CD8-positive, alpha-beta memory T cell (primary cell): ENCODE results near the gene CPNE7. TPM values are rescaled to one million over a fixed set of nuclear protein-coding genes. Genes with fewer than 3 reads are reported as not detected.
"Not testable (repeated sequence)": the region's sequence is repeated elsewhere in the genome, so short reads cannot be mapped to it uniquely, and the experiment has no call there.

Source experiments
- CTCF ChIA-PET: fragments of 350-600 bp; sonication (Branson Sonifier 250); formaldehyde crosslinking; loops from one replicate; lab custom pipeline; 2021; ENCODE audit warnings: antibody characterized with exemption; lab: Charles Lee
- POLR2A ChIA-PET: fragments of 350-600 bp; sonication (Branson Sonifier 250); formaldehyde crosslinking; loops from one replicate; lab custom pipeline; 2021; ENCODE audit warnings: antibody characterized with exemption; lab: Charles Lee
- DNase-seq, 5 donors: peaks; one replicate each; pipeline versions ENCODE4 v3.0.0 to v3.0.0-alpha.2; 2020 to 2022; ENCODE audit warnings: mixed read lengths in 1 of 5
- H3K27ac ChIP-seq: one replicate; pipeline ENCODE4 v1.7.0; 2013; ENCODE audit warnings: low read depth, mild to moderate bottlenecking, low read length, moderate library complexity
- H3K27me3 ChIP-seq: 2 replicates; pipeline ENCODE4 v1.7.0; 2013; ENCODE audit warnings: low read length, mild to moderate bottlenecking; ENCODE audit not compliant: insufficient read depth, poor library complexity, severe bottlenecking
- H3K36me3 ChIP-seq: 2 replicates; pipeline ENCODE4 v1.7.0; 2013; ENCODE audit warnings: mild to moderate bottlenecking, low read length, moderate library complexity; ENCODE audit not compliant: insufficient read depth
- H3K4me1 ChIP-seq: 2 replicates; pipeline ENCODE4 v1.7.0; 2013; ENCODE audit warnings: mild to moderate bottlenecking, low read length, moderate library complexity; ENCODE audit not compliant: insufficient read depth
- H3K4me3 ChIP-seq: 2 replicates; pipeline ENCODE4 v1.7.0; 2013; ENCODE audit warnings: mild to moderate bottlenecking, low read length
- H3K9me3 ChIP-seq: 2 replicates; pipeline ENCODE4 v1.7.0; 2013; ENCODE audit warnings: mild to moderate bottlenecking, low read length
- H3K27ac Mint-ChIP-seq, 8 donors: one replicate each; pipeline ENCODE4 v1.8.0; 2020 to 2021; ENCODE audit warnings: mixed read lengths in 8 of 8, mild to moderate bottlenecking in 6 of 8, inconsistent platforms in 3 of 8, moderate library complexity in 3 of 8
- H3K27me3 Mint-ChIP-seq, 2 donors: one replicate each; pipeline ENCODE4 v1.8.0; 2020 to 2021; ENCODE audit warnings: mixed read lengths in 2 of 2, mild to moderate bottlenecking in 1 of 2, moderate library complexity in 1 of 2
- H3K36me3 Mint-ChIP-seq, 3 donors: one replicate each; pipeline ENCODE4 v1.8.0; 2020 to 2021; ENCODE audit warnings: mixed read lengths in 3 of 3, inconsistent platforms in 1 of 3, mild to moderate bottlenecking in 1 of 3
- H3K4me1 Mint-ChIP-seq, 3 donors: one replicate each; pipeline ENCODE4 v1.8.0; 2020 to 2021; ENCODE audit warnings: mixed read lengths in 3 of 3, inconsistent platforms in 1 of 3, mild to moderate bottlenecking in 1 of 3
- H3K4me3 Mint-ChIP-seq, 7 donors: one replicate each; pipeline ENCODE4 v1.8.0; 2020 to 2021; ENCODE audit warnings: mixed read lengths in 7 of 7, mild to moderate bottlenecking in 6 of 7, moderate library complexity in 4 of 7, inconsistent platforms in 2 of 7
- H3K9me3 Mint-ChIP-seq, 5 donors: one replicate each; pipeline ENCODE4 v1.8.0; 2020 to 2022; ENCODE audit warnings: mixed read lengths in 5 of 5, mild to moderate bottlenecking in 3 of 5, moderate library complexity in 2 of 5, inconsistent platforms in 1 of 5
- polyA plus RNA-seq: library from polyadenylated mRNA; unstranded; fragments of 300-500 nt; fragmentation: Illumina TruSeq; gene quantifications from one replicate; pipeline ENCODE4 v1.2.3, GENCODE V29; 2021
- total RNA-seq, 2 experiments: library from RNA; stranded (reverse); gene quantifications; one replicate each; pipeline ENCODE4 v1.2.3, GENCODE V29; 2021

Gene CPNE7
- total and polyA plus RNA-seq, 3 experiments from 2014 or later = 3.2 to 12.9 (median 6.1) TPM

DNA sequence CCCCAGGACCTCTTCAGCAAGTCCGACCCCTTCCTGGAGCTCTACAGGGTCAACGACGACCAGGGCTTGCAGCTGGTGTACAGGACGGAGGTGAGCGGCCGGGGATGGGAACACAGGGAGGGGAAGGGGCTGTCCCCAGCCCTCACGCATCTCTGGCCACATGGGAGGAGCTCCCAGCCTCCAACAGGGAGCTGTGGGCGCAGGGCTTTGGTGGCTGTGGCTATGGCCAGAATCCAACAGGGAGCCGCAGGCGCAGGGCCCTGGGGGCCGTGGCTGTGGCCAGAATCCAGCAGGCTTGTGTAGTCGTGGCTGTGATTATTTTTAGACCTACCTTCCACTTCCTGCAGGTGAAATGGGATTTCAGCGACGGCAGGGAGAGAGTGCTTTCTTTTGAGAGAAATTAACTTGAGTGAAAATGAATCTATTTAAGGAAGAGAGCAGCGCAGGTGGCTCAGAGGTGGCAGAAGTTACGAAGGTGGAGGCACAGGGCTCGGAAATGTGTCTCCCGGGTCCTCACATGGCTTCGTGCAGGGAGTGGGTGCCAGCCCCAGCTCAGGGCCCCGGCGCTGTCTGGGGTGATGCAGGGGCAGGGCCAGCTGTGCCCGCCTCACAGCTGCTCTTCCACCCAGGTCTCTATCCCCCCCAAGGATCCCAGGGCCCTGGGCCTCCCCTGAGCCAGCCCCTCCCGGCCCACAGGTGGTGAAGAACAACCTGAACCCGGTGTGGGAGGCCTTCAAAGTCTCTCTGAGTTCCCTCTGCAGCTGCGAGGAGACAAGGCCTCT is 9.4 kb downstream of the CPNE7 start:
- Mint-ChIP-seq H3K36me3 (no peaks in the 10 kb centered on the region), H3K27ac (no peak overlapping the region), H3K4me1 (peaks cover 0 to 1% (median 0%) of the 10 kb centered on the region in 3 donors), H3K27me3 (no peaks in the 10 kb centered on the region), H3K9me3 (no peaks in the 10 kb centered on the region), H3K4me3 (no peak overlapping the region)
- Histone ChIP-seq H3K36me3 (no peaks in the 10 kb centered on the region), H3K27ac (no peak overlapping the region), H3K9me3 (no peaks in the 10 kb centered on the region), H3K4me1 (no peaks in the 10 kb centered on the region), H3K27me3 (no peaks in the 10 kb centered on the region), H3K4me3 (no peak overlapping the region)
- DNase-seq = no peak
- POLR2A ChIA-PET = no interaction called here
- CTCF ChIA-PET = no interaction called here

DNA sequence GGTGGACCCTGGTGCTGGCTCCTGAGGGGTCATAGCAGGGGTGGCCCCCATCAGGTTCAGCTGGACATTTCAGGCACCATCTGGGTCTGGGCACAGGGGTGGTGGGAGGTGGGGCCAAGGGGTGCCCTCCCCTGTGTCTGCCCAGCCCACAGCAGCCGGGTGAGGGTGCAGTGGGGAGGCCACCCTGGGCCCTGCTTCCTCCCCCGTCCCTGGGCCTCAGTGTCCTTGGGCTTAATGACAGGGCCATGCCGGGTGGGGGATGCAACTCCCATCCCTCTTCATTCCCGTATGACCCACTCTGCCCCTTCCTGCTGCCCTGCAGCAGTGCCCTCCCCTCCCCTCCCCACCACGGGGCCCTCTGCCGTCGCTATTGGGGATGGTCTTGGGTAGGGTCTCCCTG is 10.7 kb downstream of the CPNE7 start:
- no peaks in the 10 kb centered on the region for H3K36me3 Mint-ChIP-seq
- CTCF ChIA-PET = no interaction called here
- no peak overlapping the region for H3K27ac Mint-ChIP-seq

DNA sequence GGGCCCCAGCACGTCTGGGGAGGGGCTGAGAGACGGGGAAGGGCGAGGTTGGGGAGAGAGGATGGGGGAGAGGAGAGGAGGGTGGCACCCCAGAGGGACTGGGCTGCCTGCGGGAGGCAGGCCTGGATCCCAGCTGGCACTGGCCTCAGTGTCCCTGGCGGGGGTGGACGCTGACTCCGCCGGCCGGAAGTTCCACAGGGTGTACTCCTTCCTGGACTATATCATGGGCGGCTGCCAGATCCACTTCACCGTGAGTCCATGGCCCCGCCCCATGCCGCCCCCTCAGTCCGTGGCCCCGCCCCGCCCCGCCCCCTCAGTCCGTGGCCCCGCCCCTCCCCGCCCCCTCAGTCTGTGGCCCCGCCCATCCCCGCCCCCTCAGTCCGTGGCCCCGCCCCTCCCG is 11.3 kb downstream of the CPNE7 start:
- H3K9me3 ChIP-seq = no peaks in the 10 kb centered on the region
- H3K36me3 ChIP-seq = no peaks in the 10 kb centered on the region
- no peak overlapping the region for H3K27ac ChIP-seq
- H3K27ac Mint-ChIP-seq = no peak overlapping the region
- POLR2A ChIA-PET = no interaction called here
- no peaks in the 10 kb centered on the region for H3K36me3 Mint-ChIP-seq
- no peaks in the 10 kb centered on the region for H3K27me3 Mint-ChIP-seq
- DNase-seq = peak in 1 of 5 donors; percentile 43
- no peak overlapping the region for H3K4me3 ChIP-seq
- peaks cover 0 to 1% (median 0%) of the 10 kb centered on the region in 3 donors for H3K4me1 Mint-ChIP-seq
- CTCF ChIA-PET = no interaction called here
- H3K9me3 Mint-ChIP-seq = no peaks in the 10 kb centered on the region
- no peak overlapping the region for H3K4me3 Mint-ChIP-seq
- H3K4me1 ChIP-seq = no peaks in the 10 kb centered on the region
- H3K27me3 ChIP-seq = no peaks in the 10 kb centered on the region

More for the DNA sequence above, 10.7 kb downstream of the CPNE7 start:
- H3K4me1 Mint-ChIP-seq = peaks cover 0 to 1% (median 0%) of the 10 kb centered on the region in 3 donors
- no peaks in the 10 kb centered on the region for H3K9me3 ChIP-seq
- no peaks in the 10 kb centered on the region for H3K27me3 ChIP-seq
- H3K4me3 ChIP-seq = no peak overlapping the region
- no peak overlapping the region for H3K27ac ChIP-seq
- H3K4me1 ChIP-seq = no peaks in the 10 kb centered on the region
- no peak for DNase-seq
- no peaks in the 10 kb centered on the region for H3K36me3 ChIP-seq
- POLR2A ChIA-PET = no interaction called here
- H3K4me3 Mint-ChIP-seq = no peak overlapping the region
- H3K9me3 Mint-ChIP-seq = no peaks in the 10 kb centered on the region
- no peaks in the 10 kb centered on the region for H3K27me3 Mint-ChIP-seq

DNA sequence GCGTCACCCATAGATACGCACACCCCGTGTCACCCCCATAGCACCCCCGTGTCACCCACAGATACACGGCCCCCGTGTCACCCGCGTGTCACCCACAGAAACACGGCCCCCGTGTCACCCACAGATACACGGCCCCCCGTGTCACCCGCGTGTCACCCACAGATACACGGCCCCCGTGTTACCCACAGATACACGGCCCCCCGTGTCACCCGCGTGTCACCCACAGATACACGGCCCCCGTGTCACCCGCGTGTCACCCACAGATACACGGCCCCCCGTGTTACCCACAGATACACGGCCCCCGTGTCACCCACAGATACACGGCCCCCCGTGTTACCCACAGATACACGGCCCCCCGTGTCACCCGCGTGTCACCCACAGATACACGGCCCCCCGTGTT is 12.1 kb downstream of the CPNE7 start:
- H3K9me3 Mint-ChIP-seq, DNase-seq, H3K4me1 Mint-ChIP-seq, H3K4me3 Mint-ChIP-seq, H3K36me3 Mint-ChIP-seq, POLR2A ChIA-PET, H3K4me3 ChIP-seq, H3K4me1 ChIP-seq, CTCF ChIA-PET, H3K27me3 Mint-ChIP-seq, H3K36me3 ChIP-seq, H3K27ac ChIP-seq, H3K9me3 ChIP-seq, H3K27me3 ChIP-seq: not testable (repeated sequence)
- H3K27ac Mint-ChIP-seq = peak overlapping the region in 1 of 8 donors; percentile 63

DNA sequence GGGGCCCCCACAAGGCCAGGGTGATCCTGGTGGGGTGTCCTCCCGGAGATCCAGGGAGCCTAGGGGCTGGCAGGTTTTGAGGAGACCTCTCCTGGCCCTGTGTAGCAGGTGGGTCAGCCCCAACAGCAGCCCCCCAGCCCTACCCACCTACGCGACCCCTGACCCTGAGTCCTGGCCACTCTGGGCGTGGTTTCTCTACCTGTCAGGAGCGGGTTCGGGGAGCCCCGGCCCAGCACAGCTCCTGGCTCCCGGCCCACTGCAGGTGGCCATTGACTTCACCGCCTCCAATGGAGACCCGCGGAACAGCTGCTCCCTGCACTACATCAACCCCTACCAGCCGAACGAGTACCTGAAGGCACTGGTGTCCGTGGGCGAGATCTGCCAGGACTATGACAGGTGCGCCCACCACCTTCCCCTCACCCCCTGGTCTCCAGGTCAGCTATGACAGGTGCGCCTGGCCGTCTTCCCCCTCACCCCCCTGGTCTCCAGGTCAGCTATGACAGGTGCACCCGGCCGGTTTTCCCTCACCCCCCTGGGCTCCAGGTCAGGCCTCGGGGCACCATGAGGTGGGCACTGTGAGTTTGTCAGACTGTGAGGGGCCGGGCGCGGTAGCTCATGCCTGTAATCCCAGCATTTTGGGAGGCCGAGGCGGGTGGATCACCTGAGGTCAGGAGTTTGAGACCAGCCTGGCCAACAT is 13.0 kb downstream of the CPNE7 start:
- no peaks in the 10 kb centered on the region for H3K27me3 Mint-ChIP-seq
- no peak overlapping the region for H3K4me3 Mint-ChIP-seq
- H3K27ac Mint-ChIP-seq = no peak overlapping the region
- Histone ChIP-seq H3K4me1 (peaks cover 2% of the 10 kb centered on the region), H3K27ac (no peak overlapping the region), H3K27me3 (no peaks in the 10 kb centered on the region), H3K4me3 (no peak overlapping the region), H3K36me3 (no peaks in the 10 kb centered on the region), H3K9me3 (no peaks in the 10 kb centered on the region)
- H3K9me3 Mint-ChIP-seq = no peaks in the 10 kb centered on the region
- no peaks in the 10 kb centered on the region for H3K36me3 Mint-ChIP-seq
- peaks cover 3 to 7% (median 3%) of the 10 kb centered on the region in 3 donors for H3K4me1 Mint-ChIP-seq
- ChIA-PET POLR2A (no interaction called here), CTCF (no interaction called here)
- no peak for DNase-seq

DNA sequence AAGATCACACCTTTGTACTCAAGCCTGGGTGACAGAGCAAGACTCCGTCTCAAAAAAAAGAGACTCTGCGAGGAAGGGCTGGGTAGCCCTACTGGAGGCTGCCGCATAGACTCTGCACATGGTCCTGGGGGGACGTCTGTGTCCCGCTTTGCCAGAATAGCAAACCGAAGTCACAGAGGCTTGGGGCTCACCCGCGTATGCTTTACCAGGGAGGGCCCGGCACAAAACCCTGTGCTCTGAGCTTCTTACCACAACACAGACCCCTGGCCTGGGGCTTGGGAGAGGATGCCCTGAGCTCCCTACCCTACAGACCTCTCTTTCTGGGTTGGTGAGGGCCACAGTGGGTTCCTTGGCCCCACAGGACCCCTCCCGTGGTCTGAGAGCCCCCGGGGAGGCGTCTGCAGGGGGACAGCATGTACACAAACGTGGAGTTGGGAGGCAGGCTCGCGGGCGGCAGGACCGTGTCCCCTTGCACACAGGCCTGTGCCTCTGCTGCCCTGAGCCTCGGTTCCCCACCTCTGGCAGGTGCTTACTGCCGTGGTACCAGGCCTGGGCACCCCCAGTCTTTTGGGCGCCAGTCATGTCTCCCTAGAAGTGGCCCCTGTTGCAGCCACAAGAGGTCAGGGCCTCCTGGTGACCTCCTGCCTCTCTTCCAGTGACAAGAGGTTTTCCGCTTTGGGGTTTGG is 13.8 kb downstream of the CPNE7 start:
- Mint-ChIP-seq H3K36me3 (no peaks in the 10 kb centered on the region), H3K4me1 (peaks cover 10 to 15% (median 11%) of the 10 kb centered on the region in 3 donors), H3K27me3 (no peaks in the 10 kb centered on the region), H3K9me3 (no peaks in the 10 kb centered on the region), H3K4me3 (no peak overlapping the region), H3K27ac (no peak overlapping the region)
- Histone ChIP-seq H3K4me1 (peaks cover 10% of the 10 kb centered on the region), H3K4me3 (no peak overlapping the region), H3K36me3 (no peaks in the 10 kb centered on the region), H3K9me3 (no peaks in the 10 kb centered on the region), H3K27me3 (no peaks in the 10 kb centered on the region), H3K27ac (no peak overlapping the region)
- ChIA-PET CTCF (no interaction called here), POLR2A (no interaction called here)
- DNase-seq = no peak

DNA sequence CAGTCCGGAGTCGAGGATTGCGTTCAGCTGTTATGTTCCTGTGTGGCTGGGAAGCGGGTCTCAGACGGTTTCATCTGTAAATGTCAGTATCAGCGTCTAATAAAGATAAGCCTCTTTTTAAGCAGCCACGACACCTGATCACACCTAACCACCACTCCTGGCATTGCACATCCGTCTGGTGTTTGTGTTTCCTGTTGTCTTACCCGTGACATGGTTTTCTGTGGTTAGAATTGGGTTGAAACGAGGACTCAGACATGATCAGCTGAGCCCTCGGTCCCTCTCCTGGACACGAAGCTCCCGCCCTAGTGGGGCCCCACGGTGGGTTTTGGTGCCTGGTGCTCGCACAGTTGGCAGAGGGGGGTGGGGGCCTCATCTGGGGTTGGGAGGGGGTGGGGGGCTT is 18.3 kb downstream of the CPNE7 start:
- ChIA-PET POLR2A (interaction anchor here (0.7 kb wide), 1 partner anchor 50 kb away, joined by 3 read pairs; no protein-coding TSS in a partner anchor), CTCF (interaction anchor here (1.2 kb wide), 1 partner anchor 32 kb away, joined by 4 read pairs; no protein-coding TSS in a partner anchor)
- Mint-ChIP-seq H3K9me3 (no peaks in the 10 kb centered on the region), H3K27me3 (no peaks in the 10 kb centered on the region), H3K36me3 (no peaks in the 10 kb centered on the region), H3K27ac (peak overlapping the region; percentile 66 to 94 (median 88)), H3K4me1 (peaks cover 11 to 23% (median 17%) of the 10 kb centered on the region in 3 donors), H3K4me3 (peak overlapping the region; percentile 2 to 81 (median 76))
- Histone ChIP-seq H3K4me1 (peaks cover 11% of the 10 kb centered on the region), H3K36me3 (no peaks in the 10 kb centered on the region), H3K27ac (no peak overlapping the region), H3K9me3 (no peaks in the 10 kb centered on the region), H3K4me3 (peak overlapping the region; percentile 40), H3K27me3 (no peaks in the 10 kb centered on the region)
- DNase-seq = peak; percentile 32 to 82 (median 53)
